Measurements from ENCODE around the gene PLEKHA7.

PLEKHA7 gene

DNA sequence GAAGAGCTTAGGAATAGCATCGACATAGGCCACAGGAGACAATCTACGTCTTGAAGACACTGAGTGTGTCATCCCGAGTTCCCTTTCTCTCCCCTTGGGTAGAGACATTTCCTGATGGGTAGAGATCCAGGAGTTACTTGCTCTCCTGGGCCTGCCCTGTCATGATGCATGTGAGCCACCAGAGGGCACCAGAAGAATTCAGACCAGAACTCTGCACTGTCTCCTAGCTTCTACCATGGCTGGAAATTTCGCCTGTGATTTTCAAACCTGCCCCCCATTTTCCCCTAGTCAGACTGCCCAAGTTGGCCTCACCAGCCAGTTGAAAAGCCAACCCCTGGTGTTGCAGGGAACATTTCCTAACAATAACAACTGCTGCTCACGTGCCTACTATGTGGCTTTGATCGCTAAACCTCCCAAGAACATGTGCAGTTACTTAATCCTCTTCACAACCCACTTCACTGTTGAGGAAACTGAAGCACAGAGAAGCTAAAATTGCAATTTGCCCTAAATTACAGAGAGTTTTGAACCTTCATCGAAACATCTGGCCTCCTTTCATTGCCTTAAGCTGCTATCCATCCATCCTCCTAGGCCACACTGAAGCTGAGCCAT, 228.6 kb downstream of the PLEKHA7 start:
- DNase-seq = peak; percentile 32 to 60

DNA sequence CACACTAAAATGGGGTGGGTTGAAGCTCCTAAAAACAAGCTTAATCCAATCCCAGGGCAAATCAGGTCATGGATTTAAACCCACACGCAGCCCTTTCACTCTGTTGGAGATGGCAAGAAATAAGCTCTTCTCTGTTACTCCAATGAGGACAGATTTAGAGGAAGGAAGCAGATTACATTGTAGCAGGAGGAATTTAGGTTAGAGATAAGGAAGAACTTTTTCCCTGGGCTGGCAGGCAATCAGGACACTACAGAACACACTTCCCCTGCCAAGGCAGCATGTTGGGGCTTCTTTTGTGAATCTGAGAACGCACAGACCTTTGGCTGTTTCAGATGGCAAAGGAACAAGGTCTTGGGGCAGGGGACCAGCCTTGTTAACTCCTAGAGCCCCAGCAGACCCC, 229.5 kb downstream of the PLEKHA7 start:
- DNase-seq = no peak

DNA sequence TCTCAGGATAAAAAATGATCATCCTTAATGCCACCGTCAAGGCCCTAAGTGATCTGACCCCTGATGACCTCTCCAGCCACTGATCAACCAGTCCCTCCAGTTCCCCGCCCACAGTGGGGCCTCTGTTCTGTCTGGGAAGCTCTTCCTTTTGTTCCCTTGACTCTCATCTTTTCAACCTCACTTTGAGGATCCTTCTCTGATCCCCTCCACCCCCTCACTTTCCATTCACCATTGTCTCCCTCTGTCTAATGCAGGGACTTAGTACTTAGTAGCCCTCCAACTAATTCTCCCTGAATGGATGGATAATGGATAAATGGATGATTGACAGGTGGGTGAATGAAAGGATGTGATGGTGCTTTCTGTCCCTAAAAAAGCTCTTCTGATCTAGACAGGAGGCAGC, 230.1 kb downstream of the PLEKHA7 start:
- no peak for DNase-seq

DNA sequence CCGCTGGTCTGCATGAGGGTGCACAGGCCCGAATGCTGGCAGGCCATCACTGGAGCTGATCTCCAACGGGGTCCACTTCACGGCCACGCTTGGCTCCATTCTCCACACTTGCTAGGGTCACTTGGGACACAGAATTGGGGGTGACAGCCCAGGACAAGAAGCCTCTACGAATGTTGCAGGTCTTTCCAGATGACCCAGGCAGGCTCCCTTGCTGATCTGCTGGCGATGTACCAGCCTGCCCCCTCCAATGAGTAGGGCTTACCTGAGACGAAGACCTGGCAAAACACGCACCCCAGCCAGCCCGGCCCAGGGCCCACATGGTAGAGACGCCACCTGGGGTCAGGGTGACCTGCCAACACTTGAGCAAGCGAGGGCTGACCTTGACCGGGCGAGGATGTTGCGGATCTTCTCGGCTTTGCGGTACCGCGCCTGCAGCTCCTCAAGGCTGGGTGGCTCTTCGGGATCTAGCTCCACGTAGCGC, 230.9 kb downstream of the PLEKHA7 start:
- no peak for DNase-seq

DNA sequence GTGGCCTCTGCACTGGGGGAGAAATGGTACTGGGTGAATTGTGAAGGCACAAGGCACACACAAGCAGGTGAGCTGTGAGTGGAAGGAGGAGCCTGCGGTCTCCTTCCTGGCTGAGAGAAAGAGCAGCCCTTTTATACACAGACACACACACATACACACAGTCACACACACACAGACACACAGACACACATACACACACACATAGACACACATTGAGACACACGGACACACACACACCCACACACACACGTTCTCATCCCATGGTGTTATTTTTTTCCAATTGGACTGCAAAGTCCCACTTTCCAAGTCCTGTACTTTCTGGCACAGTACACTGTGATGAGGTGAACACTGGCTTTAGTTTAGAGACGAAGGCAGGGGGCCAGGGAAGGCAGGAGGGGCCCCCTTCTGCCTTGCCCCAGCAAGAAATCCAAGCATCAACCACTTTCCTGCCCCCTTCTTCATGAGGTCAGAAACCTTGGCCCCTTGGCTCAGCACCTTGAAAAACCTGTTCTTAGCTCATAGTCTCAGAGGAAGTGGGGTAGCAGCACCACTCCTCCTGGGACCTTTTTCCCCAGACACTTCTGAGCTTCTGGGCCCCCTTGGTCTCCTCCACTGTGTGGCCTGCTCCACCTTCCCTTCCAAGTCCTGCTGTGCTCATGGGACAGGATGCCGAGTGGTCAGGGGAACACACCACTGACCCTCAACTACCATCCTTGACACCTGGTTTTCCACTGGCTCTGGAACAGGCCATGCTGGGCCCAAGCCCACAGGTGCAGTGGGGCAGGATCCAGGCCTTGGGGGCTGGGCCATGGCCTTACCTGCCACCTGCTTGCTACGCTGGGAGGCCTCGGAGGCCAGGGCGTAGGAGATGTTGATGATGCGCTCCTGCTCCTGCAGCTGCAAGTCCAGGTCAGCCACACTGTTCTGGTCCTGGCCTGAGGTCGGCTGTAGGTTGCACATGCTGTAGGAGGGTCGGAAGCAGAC, 232.0 kb downstream of the PLEKHA7 start:
- no peak for DNase-seq

- DNase-seq = no peak
These were observed 233.3 kb downstream of the PLEKHA7 start for GRCh38 chr11:16780698-16781550.

DNA sequence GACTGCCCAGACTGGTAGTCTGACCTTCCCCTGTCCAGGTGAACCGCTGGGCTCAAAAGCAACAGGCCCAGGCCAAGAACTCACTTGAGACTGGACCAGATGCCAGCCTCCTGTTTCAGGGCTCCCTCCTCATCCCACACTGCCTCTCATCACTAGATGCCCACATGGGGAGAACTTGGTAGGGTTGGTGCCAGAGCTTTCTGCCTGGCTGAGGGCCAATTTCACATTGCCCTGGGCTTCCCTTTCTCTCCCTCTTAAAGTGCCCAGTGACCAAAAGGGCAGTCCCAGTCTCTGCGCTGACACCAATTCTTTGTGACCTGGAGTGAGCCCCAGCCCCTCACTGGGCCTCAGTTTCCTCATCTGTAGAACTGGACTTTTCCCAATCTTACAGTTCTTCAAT, 234.1 kb downstream of the PLEKHA7 start:
- DNase-seq = no peak

GRCh38 chr11:16779436-16779835, 234.8 kb downstream of the PLEKHA7 start:
- DNase-seq = peak; percentile 10 to 55

DNA sequence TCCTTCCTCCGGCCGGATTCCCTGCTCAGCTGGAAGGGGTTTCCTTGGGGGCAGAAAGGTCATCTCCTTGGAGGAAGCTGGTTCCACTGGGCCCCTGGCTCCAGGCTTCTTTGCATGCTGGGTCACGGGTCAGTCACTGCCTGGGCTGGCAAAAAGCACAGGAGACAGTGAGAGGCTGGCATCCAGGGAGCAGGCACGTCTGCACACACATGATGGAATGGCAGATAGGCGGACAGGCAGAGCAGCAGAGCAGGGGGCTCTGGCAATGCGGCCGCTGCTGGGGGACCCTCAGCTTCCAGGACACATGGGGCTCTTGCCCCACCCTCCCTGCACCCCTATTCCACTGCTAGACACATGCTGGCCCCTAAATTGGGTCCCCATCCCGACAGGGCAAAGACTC, 235.3 kb downstream of the PLEKHA7 start:
- no peak for DNase-seq

DNA sequence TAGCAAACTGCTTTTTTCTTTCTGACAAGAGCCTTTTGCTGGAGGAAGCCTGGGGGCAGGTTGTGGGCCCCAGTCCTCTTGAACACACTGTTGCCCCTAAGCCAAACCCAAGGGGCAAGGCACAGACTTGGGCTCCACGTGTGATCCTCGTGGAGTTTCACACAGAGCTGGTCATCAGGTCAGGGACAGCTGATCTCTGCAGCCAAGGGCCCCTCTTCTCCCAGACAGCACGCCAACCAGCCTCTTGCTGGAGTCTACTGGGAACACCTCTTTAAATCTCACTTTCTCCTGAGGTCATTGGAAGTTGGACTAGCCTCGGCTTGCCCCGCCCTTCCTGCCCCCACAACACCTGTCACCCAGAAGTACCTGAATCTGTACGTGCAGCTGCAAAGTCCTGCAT, 235.9 kb downstream of the PLEKHA7 start:
- DNase-seq = peak; percentile 38 to 51

- no peak for DNase-seq
These were observed 236.6 kb downstream of the PLEKHA7 start for GRCh38 chr11:16777613-16777975.

DNA sequence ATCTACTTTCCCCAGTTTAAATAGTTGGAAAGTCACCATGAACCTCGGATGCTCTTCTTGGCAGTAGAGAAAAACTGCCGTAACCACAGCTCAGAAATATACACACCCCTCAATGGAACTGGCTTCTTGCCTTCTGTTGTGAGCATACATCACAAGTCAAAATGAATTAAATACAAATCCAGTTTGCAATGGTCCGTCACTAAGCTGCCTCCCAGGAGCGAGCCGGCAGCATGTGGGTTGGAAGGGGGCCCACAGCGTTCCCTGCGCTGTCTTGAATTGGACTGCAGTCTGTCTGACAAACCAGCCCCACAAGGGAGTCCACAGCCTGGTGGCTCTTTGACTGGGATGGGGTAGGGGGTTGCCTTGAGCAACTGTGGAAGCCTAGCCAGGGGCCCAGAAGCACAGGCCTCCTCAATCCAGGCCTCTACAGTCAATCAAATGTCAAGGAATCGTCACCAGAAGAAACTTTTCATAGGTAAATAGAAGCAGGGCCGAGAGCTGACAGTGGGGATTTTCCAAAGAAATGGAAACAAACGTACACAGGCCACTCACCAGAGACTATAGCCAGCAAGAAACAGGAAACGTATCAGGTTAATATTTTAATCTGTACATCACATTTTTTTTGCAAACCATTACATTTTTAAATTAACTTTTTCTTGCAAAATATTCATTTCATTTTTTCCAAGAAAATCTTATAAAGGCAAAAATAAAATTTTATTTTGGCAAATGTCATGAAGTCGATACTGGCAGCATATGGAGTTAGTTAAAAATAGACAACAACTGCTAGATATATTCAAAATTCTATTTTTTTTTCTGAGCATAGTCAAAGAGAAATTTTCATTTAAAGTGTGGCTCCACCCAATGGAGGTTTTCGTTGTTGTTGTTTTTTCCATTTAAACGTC, 237.3 kb downstream of the PLEKHA7 start:
- DNase-seq = peak; percentile 32 to 53

- no peak for DNase-seq
These were observed 238.5 kb downstream of the PLEKHA7 start for GRCh38 chr11:16775614-16776283.

- DNase-seq = no peak
These were observed 239.1 kb downstream of the PLEKHA7 start for GRCh38 chr11:16774936-16775613.

DNA sequence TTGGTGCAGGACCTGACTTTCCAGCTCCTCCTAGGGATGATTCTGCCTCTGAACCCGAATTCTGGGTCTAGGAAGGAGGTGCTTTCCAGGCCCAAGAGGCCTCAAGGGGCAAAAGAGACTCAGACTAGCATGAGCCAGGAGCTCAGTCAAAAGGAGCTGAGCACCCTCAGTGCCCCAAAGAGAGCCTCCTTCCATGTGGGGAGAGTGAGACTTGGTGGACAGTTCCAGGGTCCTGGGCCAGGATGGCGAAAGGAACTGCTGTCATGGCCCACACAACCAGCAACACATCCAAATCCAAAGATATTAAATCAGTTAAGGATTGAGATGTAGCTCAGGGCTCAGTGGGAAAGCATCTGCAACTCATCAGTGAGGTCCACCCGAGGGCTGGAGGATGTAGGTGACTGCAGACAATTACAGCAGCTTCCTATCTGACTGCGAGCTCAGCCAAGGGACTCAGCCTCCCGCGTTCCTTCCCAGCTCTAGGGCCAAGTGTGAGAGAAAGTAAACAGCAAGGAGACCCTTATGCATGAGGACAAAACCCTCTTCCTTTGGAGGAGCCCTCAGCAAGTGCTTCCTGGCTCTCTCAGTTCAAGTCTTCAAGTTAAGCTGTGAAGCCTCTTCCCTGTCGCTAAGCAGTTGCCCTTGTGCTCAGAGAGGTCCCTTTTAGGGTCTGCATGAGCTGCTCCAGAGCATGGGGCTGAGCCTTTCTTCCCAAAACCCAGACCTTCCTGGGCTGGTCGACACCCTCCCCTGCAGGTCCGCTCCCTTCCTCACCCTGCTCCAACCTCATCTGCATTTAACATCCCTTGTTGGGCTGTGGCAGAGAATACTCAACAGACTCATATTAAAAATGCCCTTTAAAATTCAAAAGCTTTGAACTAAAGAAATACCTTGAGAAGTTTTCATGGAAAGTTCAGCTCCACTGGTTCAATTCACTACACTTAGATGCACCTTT, 240.0 kb downstream of the PLEKHA7 start:
- no peak for DNase-seq

GRCh38 chr11:16772141-16772512, 242.1 kb downstream of the PLEKHA7 start:
- no peak for DNase-seq

DNA sequence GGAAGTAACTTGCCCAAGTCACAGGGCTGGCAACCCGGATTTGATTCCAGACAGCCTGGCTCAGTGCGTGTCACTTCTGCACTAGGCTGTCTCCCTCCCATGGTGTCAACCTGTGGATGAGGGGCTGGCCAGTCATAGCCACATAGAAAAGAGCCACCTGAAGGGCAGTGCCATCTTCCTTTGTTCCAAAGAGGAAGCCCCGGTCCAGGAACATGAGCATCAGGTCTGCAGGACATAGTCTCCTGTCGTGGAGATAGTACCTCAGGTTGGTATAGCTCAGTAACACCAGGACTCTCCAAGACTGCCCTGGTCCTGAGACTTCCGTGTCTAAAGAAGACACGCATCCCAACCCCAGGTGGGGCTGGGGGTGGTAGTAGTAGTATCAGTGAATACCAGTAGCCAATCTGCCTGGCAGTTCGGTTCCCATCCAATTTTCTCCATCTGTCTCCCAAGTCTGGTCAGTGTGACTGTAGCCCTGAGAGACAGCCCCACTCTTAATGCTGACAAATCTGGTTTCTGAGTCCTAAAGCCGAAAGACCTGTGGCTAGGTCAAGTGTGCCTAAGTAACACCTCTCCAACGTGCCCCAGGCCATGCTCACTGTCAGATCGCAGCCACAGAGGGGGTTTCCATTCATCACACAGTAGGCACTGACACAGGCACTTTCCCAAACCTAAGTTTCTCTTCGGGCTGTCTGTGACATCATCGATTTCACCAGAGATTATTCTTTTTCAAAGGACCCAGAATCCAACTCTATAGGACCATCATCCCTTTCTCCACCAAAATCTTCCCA, 242.7 kb downstream of the PLEKHA7 start:
- DNase-seq = no peak

GRCh38 chr11:16770016-16770415, 244.2 kb downstream of the PLEKHA7 start:
- no peak for DNase-seq

DNA sequence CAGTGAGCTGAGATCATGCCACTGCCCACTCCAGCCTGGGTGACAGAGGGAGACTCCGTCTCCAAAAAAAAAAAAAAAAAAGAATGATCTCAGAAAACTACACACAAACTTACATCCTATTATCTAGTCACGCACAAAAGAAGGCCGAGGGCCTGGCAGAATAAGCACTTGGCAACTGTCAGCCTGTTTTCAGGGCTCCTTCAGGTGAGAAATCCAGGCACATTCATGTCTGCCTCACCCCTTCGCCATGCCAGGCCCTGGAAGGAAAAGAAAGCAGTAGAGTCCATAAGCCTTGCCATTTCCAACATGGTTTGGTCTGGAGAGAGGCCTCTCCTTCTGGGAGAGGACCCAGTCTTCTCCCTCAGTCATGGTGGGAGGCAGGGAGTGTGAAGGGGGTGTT, 244.8 kb downstream of the PLEKHA7 start:
- DNase-seq = no peak

All from NCI-H187 (cell line).